ENCODE results near the gene ZBTB17. TPM values are rescaled to one million over a fixed set of nuclear protein-coding genes. Genes with fewer than 3 reads are reported as not detected.

ZBTB17 gene
- polyA plus RNA-seq, 2 of the 4 experiments (the other 2 are of a cell fraction): 13.8 to 16.5 TPM

- TF ChIP-seq, protein P1, sequence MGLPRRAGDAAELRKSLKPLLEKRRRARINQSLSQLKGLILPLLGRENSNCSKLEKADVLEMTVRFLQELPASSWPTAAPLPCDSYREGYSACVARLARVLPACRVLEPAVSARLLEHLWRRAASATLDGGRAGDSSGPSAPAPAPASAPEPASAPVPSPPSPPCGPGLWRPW (IDR thresholded peaks at IDR 0.05): no peak
- TF ChIP-seq HOXB5 (CRISPR knock-in tag; IDR thresholded peaks at IDR 0.05) (no peak), CEBPB (IDR thresholded peaks at IDR 0.05) (no peak), ZSCAN20 (CRISPR knock-in tag; IDR thresholded peaks at IDR 0.05) (no peak), RARB (CRISPR knock-in tag; IDR thresholded peaks at IDR 0.05) (no peak), PHF8 (IDR thresholded peaks at IDR 0.05; ENCODE audit: borderline replicate concordance, low read depth) (no peak)
Measured at GRCh38 chr1:15959827-15960446, 16.0 kb downstream of the ZBTB17 start (continued).

GRCh38 chr1:15959424-15959823 lies 16.5 kb downstream of the ZBTB17 start:
- ATAC-seq (no peak), DNase-seq (ENCODE audit: low read depth in 1 of 2, low spot score in 1 of 2) (no peak), FAIRE-seq (no peak)
- no peak for TF ChIP-seq PBX3 (IDR thresholded peaks at IDR 0.05)
- no peak for TF ChIP-seq KDM1A (IDR thresholded peaks at IDR 0.05; ENCODE audit: low read depth)
- TF ChIP-seq, protein P2, sequence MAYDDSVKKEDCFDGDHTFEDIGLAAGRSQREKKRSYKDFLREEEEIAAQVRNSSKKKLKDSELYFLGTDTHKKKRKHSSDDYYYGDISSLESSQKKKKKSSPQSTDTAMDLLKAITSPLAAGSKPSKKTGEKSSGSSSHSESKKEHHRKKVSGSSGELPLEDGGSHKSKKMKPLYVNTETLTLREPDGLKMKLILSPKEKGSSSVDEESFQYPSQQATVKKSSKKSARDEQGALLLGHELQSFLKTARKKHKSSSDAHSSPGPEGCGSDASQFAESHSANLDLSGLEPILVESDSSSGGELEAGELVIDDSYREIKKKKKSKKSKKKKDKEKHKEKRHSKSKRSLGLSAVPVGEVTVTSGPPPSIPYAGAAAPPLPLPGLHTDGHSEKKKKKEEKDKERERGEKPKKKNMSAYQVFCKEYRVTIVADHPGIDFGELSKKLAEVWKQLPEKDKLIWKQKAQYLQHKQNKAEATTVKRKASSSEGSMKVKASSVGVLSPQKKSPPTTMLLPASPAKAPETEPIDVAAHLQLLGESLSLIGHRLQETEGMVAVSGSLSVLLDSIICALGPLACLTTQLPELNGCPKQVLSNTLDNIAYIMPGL (CRISPR knock-in tag; IDR thresholded peaks at IDR 0.05; ENCODE audit: borderline replicate concordance): no peak
- no peak for TF ChIP-seq POLR2A (IDR thresholded peaks at IDR 0.05; ENCODE audit: low read length)
- no peak for TF ChIP-seq FOSL2 (IDR thresholded peaks at IDR 0.05)
- no peak for TF ChIP-seq FOSL2 (CRISPR knock-in tag; IDR thresholded peaks at IDR 0.05)
- TF ChIP-seq ZC3H11A (IDR thresholded peaks at IDR 0.05): no peak
- TF ChIP-seq MAFK (IDR thresholded peaks at IDR 0.05; ENCODE audit: partially characterized antibody): no peak
- TF ChIP-seq, protein P3, sequence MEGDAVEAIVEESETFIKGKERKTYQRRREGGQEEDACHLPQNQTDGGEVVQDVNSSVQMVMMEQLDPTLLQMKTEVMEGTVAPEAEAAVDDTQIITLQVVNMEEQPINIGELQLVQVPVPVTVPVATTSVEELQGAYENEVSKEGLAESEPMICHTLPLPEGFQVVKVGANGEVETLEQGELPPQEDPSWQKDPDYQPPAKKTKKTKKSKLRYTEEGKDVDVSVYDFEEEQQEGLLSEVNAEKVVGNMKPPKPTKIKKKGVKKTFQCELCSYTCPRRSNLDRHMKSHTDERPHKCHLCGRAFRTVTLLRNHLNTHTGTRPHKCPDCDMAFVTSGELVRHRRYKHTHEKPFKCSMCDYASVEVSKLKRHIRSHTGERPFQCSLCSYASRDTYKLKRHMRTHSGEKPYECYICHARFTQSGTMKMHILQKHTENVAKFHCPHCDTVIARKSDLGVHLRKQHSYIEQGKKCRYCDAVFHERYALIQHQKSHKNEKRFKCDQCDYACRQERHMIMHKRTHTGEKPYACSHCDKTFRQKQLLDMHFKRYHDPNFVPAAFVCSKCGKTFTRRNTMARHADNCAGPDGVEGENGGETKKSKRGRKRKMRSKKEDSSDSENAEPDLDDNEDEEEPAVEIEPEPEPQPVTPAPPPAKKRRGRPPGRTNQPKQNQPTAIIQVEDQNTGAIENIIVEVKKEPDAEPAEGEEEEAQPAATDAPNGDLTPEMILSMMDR (IDR thresholded peaks at IDR 0.05): no peak
- TF ChIP-seq MAZ (IDR thresholded peaks at IDR 0.05; ENCODE audit: borderline replicate concordance, low read depth, low read length): no peak
- TF ChIP-seq EHMT2 (IDR thresholded peaks at IDR 0.05; ENCODE audit: low read depth): no peak
- TF ChIP-seq POLR2AphosphoS2 (conservative IDR thresholded peaks at IDR 0.05; ENCODE audit: low read length): no peak
- TF ChIP-seq CHD4 (IDR thresholded peaks at IDR 0.05; ENCODE audit: borderline replicate concordance): no peak
- TF ChIP-seq GATA3 (IDR thresholded peaks at IDR 0.05; ENCODE audit: borderline replicate concordance): no peak
- TF ChIP-seq, protein P1 (IDR thresholded peaks at IDR 0.05): no peak
- no peak for TF ChIP-seq RFX5 (IDR thresholded peaks at IDR 0.05)
- TF ChIP-seq KDM5A (IDR thresholded peaks at IDR 0.05): no peak
- no peak for TF ChIP-seq EHF (CRISPR knock-in tag; IDR thresholded peaks at IDR 0.05)
- POLR2A ChIA-PET: no interaction called here
- Histone ChIP-seq H3K4me3 (no peak overlapping the region), H3K4me2 (no peak overlapping the region), H3K9me3 (no peaks in the 10 kb centered on the region), H3K4me1 (0 out of 3 replicates have a peak, but pooled peaks cover 3% of the 10 kb centered on the region), H3K27ac (no peak overlapping the region)
- CTCF ChIA-PET: interaction anchor here (0.6 to 1.2 kb wide), 2 partner anchors 23 to 121 kb away, joined by 3 read pairs; no protein-coding TSS in a partner anchor
